ENCODE data around the gene TTLL8.

The TTLL8 gene

GRCh38 chr22:49970528-49971231 lies 87.4 kb downstream of the TTLL8 start (continued):
- TF ChIP-seq, protein P1, sequence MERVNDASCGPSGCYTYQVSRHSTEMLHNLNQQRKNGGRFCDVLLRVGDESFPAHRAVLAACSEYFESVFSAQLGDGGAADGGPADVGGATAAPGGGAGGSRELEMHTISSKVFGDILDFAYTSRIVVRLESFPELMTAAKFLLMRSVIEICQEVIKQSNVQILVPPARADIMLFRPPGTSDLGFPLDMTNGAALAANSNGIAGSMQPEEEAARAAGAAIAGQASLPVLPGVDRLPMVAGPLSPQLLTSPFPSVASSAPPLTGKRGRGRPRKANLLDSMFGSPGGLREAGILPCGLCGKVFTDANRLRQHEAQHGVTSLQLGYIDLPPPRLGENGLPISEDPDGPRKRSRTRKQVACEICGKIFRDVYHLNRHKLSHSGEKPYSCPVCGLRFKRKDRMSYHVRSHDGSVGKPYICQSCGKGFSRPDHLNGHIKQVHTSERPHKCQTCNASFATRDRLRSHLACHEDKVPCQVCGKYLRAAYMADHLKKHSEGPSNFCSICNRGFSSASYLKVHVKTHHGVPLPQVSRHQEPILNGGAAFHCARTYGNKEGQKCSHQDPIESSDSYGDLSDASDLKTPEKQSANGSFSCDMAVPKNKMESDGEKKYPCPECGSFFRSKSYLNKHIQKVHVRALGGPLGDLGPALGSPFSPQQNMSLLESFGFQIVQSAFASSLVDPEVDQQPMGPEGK (tag by site-specific recombination; IDR thresholded peaks at IDR 0.05): peak; percentile 100
- TF ChIP-seq ZBTB20 (tag by site-specific recombination; IDR thresholded peaks at IDR 0.05) (peak; percentile 92), ZNF747 (tag by site-specific recombination; IDR thresholded peaks at IDR 0.05) (no peak), ZNF211 (tag by site-specific recombination; IDR thresholded peaks at IDR 0.05; ENCODE audit: low read depth) (no peak), ZNF664 (tag by site-specific recombination; IDR thresholded peaks at IDR 0.05) (no peak), ZNF548 (tag by site-specific recombination; IDR thresholded peaks at IDR 0.05) (no peak), ZNF121 (tag by site-specific recombination; IDR thresholded peaks at IDR 0.05) (no peak), ZNF311 (tag by site-specific recombination; IDR thresholded peaks at IDR 0.05; ENCODE audit: borderline replicate concordance) (no peak), OSR2 (tag by site-specific recombination; IDR thresholded peaks at IDR 0.05) (peak; percentile 82), ZBTB26 (tag by site-specific recombination; optimal IDR thresholded peaks at IDR 0.05) (peak; percentile 84), ZSCAN5A (tag by site-specific recombination; IDR thresholded peaks at IDR 0.05) (0 out of 2 replicates have a peak, but pooled peaks have one; percentile 61), ZNF26 (tag by site-specific recombination; IDR thresholded peaks at IDR 0.05) (no peak), ZNF16 (tag by site-specific recombination; IDR thresholded peaks at IDR 0.05; ENCODE audit: low read depth) (no peak), ZNF175 (tag by site-specific recombination; IDR thresholded peaks at IDR 0.05) (no peak), ZNF791 (tag by site-specific recombination; IDR thresholded peaks at IDR 0.05) (no peak), ZFP41 (tag by site-specific recombination; IDR thresholded peaks at IDR 0.05; ENCODE audit: borderline replicate concordance) (no peak), ZNF48 (tag by site-specific recombination; IDR thresholded peaks at IDR 0.05) (no peak), ZNF214 (tag by site-specific recombination; IDR thresholded peaks at IDR 0.05; ENCODE audit: borderline replicate concordance) (no peak), HIC1 (tag by site-specific recombination; IDR thresholded peaks at IDR 0.05) (peak; percentile 100), ZNF335 (tag by site-specific recombination; conservative IDR thresholded peaks at IDR 0.05) (peak; percentile 47)
- TF ChIP-seq, protein P2, sequence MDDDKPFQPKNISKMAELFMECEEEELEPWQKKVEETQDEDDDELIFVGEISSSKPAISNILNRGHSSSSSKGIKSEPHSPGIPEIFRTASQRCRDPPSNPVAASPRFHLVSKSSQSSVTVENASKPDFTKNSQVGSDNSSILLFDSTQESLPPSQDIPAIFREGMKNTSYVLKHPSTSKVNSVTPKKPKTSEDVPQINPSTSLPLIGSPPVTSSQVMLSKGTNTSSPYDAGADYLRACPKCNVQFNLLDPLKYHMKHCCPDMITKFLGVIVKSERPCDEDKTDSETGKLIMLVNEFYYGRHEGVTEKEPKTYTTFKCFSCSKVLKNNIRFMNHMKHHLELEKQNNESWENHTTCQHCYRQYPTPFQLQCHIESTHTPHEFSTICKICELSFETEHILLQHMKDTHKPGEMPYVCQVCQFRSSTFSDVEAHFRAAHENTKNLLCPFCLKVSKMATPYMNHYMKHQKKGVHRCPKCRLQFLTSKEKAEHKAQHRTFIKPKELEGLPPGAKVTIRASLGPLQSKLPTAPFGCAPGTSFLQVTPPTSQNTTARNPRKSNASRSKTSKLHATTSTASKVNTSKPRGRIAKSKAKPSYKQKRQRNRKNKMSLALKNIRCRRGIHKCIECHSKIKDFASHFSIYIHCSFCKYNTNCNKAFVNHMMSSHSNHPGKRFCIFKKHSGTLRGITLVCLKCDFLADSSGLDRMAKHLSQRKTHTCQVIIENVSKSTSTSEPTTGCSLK (tag by site-specific recombination; IDR thresholded peaks at IDR 0.05): no peak
- TF ChIP-seq, protein P3, sequence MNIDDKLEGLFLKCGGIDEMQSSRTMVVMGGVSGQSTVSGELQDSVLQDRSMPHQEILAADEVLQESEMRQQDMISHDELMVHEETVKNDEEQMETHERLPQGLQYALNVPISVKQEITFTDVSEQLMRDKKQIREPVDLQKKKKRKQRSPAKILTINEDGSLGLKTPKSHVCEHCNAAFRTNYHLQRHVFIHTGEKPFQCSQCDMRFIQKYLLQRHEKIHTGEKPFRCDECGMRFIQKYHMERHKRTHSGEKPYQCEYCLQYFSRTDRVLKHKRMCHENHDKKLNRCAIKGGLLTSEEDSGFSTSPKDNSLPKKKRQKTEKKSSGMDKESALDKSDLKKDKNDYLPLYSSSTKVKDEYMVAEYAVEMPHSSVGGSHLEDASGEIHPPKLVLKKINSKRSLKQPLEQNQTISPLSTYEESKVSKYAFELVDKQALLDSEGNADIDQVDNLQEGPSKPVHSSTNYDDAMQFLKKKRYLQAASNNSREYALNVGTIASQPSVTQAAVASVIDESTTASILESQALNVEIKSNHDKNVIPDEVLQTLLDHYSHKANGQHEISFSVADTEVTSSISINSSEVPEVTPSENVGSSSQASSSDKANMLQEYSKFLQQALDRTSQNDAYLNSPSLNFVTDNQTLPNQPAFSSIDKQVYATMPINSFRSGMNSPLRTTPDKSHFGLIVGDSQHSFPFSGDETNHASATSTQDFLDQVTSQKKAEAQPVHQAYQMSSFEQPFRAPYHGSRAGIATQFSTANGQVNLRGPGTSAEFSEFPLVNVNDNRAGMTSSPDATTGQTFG (tag by site-specific recombination; IDR thresholded peaks at IDR 0.05; ENCODE audit: borderline replicate concordance): no peak

Data from HEK293 (cell line).